Putamen (tissue), 1 donor: ENCODE data around the gene PPIP5K2.

Experiments
- DNase-seq: peaks from one replicate; pipeline ENCODE4 v3.0.0-alpha.2; 2016; ENCODE audit warnings: low spot score

PPIP5K2 gene

DNA sequence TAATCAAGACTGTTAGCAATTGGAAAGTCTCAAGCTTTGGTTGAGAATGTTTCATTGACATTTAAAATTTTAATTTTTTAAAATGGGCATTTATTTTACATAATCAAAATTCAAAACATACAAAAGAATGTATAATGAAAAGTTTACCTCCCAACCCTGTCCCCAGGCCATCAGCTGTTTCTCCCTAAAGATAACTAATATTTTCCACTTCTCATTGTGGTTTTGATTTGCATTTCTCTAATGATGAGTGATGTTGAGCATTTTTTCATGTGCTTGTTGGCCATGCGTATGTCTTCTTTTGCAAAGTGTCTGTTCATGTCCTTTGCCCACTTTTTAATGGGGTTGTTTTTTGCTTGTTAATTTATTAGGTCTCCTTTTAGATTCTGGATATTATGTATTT, 127.0 kb downstream of the PPIP5K2 start:
- no peak for DNase-seq

DNA sequence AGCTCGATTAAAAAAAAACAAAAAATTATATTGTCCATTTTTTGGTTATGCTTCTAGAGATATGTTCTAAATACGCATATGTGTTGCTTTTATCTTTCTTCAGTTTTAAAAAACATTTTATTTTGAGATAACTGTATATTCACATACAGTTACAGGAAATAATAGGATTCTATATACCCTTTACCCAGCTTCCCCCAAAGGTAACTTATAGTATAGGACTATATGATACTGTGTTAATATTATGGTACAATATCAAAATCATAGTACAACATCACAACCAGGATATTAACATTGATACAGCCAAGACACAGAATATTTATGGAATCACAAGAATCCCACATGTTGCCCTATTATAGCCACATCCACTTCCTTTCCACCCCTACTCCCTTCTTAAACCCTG, 129.0 kb downstream of the PPIP5K2 start:
- no peak for DNase-seq

DNA sequence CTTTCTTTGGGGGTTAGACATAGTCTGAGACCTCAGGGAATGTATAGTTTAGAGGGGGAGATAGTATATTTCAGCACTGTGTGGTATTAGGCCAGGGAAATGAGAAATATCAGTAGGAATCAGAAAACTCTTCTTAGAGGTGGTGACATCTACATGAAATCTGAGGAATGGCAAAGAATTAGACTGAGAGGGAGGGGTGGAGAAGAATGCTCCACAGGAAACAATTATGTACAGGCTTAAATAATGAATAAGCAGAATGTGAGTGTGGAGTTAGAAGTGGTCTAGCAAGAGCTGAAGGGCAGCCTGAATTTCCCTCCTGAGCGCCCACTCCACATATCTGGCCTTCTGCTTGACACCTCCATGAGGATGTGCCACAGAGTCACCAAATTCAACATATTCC, 134.8 kb downstream of the PPIP5K2 start:
- DNase-seq = no peak

DNA sequence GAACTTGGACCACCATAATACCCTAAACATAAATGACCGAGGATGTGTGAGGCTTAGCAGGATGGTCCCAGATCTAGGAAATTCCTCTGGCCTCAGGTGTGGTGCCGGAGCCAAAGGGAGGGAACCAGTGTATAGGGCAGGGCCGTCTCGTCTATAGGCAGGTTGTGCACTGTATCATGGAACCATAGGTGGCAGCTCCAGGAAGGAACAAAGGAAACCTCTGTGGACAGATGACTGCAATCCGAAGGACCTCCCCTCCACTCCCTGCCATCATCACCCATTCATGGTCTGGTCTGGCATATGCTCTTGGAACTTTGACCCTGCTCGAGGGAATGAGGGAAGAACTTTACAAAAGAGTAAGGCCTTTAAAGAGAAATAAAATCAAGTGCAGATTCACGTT, 135.6 kb downstream of the PPIP5K2 start:
- no peak for DNase-seq

DNA sequence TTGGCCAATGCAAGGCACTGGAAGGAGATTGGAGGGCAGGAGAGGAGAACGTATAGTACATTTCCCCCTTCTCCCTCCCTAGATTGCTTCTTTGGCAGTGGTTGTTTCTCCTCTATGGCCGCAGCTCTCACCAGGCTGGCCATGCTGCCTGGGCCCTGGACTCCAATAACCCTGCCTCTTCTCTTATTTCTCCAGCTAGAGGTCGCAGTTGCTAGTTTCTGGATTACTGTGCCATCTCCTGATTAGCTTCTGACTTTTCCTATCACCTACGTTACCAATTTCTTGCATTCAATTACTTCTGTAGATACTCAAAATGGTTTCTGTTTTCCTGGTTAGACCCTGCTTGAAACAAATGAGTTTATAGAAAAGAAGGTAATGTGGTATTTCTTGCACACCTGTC, 136.1 kb downstream of the PPIP5K2 start:
- no peak for DNase-seq

DNA sequence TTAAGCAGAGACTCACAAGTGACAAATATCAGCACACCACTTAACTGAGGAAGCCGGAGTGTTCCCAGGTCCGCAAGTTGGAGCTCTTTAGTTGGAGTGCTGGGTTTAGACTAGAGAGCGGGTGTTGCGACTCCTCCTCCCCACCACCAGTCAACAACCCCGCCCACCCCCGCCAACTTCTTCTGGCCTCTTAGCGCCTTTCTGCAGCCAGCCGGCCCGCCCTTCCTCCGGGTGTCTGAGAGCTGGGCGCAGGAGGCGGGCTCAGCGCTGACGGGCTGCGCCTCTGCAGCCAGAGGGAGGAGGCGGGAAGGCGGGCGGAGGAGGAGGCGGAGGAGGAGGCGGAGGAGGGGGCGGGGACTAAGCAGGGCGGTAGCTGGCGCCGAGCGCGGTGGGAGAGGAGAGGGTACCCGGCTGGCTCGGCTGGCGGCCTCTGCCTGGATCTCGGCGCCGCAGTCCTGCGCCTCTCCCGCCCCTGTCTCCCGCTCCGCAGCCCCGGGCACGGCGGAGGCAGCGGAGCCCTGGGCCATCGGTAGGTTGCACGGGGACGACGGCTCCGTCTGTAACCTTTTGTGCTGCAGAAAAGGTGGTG, 138.4 kb downstream of the PPIP5K2 start, which contains the start of gene MACIR:
Gene MACIR (plus strand): TSS at position 396 of the 589 bp plus-strand sequence. CDS start 17,157 bp downstream, outside the sequence.
- DNase-seq = peak; percentile 96

DNA sequence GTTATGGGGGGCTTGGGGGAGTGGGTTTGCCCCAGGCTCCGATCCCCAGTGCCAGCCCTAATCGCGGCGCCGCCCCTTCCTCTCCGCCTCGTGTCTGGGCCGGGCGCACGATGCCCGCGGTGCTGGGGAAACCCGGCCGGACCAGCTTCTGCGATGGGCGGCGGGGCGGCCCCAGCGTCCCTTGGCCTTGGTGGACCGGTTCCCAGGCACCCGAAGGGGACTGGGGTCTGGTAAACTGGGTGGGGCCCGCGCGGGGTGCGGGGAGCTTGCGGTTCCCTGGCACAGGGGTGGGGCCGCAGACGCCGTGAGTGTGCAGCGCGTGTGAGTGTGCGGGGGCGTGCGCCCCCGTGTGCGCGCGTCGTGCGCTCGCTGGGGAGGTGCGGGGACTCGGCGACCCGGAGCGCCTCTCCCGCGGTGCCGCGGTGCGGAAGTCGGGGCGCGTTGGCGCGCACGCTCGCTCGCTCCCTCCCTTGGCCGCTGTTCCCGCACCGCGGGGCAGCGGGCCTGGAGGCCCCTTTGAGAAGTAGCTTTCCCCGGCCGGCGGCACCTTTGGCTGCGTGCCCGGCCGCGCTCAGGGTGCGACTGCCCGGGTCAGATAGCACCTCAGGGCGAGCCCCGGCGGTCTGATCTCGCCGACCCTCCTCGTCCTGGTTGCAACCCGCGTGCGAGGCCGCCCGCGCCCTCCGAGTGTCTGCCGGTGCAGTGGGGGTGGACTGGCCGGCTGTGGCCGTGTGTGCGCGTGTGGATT, 139.0 kb downstream of the PPIP5K2 start:
- peak; percentile 75 for DNase-seq

DNA sequence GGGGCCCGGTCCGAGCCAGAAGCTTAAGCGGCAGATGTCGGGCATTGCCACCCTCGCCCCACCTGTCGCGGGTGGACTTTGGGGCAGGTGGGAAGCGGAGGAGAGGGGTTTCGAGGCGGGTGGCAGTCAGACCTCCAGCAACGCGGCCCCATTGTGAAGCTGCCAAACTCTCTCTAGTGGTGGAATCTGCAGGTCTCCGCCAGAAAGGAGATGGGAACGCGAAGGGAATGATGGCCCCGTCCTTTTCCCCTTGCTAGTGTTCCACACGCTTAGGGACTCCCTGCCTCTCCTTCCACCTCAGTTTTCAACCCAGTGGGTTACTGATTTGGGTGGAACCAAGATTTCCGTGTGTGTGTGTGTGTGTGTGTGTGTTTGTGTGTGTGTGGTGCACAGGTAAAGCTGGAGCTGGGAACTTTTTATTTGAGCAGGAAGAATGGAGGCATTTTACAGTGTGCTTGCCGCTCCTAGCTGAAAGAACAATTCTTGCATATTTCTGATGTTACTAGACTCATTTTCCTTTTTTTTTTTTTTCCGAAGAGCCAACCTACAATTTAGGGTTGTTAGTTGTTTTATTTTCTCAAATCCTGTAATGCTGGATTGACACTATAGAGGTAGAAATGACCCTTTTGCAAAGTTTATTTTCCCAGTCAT, 139.7 kb downstream of the PPIP5K2 start:
- peak; percentile 57 for DNase-seq

DNA sequence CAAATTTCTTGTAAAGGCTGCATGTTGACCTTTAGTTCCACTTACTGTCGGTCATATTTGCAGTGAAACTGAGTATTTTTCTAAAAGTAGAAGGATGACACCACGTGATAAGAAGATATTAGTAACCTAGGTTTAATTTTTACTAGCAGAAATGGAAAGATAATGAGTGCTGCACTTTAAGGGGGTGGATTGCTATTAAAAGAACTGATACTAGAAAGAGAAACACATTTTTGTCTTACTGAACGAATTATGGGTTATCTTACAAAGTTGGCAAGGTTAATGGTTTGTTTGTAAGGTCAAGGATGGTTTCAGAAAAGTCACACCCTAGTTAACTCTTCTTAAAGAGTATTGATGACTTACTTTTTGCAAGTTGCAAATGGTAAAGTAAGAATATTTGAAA, 140.8 kb downstream of the PPIP5K2 start:
- no peak for DNase-seq
